Stimulated activated CD8-positive, alpha-beta memory T cell treated with anti-CD3 and anti-CD28 coated beads, Interleukin-12 subunit alpha, Interleukin-12 subunit beta, amount 100 ng/mL, for 4 hours (primary cell): Measurements from ENCODE around the gene SIK1.

Experiments
- DNase-seq: peaks from one replicate; pipeline ENCODE4 v3.0.0-alpha.2; 2020; ENCODE audit warnings: low read depth

The SIK1 gene

GRCh38 chr21:43367296-43367695 is 59.6 kb downstream of the SIK1 start:
- DNase-seq = no peak

GRCh38 chr21:43366656-43367055 is 60.3 kb downstream of the SIK1 start:
- DNase-seq = no peak

GRCh38 chr21:43365611-43366426 is 61.1 kb downstream of the SIK1 start:
- no peak for DNase-seq

- no peak for DNase-seq
These were observed 62.0 kb downstream of the SIK1 start for GRCh38 chr21:43364851-43365424.
